H1 (cell line): ENCODE data around the gene BNC2. TPM values are rescaled to one million over a fixed set of nuclear protein-coding genes. Genes with fewer than 3 reads are reported as not detected.

Experiments
- EGR1 ChIP-seq: IDR thresholded peaks from 2 replicates; pipeline ENCODE4 v1.6.1; 2011; ENCODE audit warnings: low read depth, low read length, borderline replicate concordance
- KDM5A ChIP-seq: fragments of 200-600 bp; IDR thresholded peaks from 2 replicates; pipeline ENCODE4 v1.7.1; 2012; ENCODE audit warnings: mild to moderate bottlenecking, low read length, inconsistent platforms, mixed read lengths
- NRF1 ChIP-seq: IDR thresholded peaks from 2 replicates; pipeline ENCODE4 v1.6.1; 2011; ENCODE audit warnings: mild to moderate bottlenecking, low read depth, low read length, improper control_type of control experiment
- RXRA ChIP-seq: IDR thresholded peaks from 2 replicates; pipeline ENCODE4 v1.6.1; 2011; ENCODE audit warnings: low read depth, mild to moderate bottlenecking, low read length, moderate library complexity; ENCODE audit not compliant: insufficient read depth
- SIX5 ChIP-seq: IDR thresholded peaks from 2 replicates; pipeline ENCODE4 v1.6.1; 2011; ENCODE audit warnings: mild to moderate bottlenecking, low read depth, low read length
- polyA plus RNA-seq, 7 experiments: library from polyadenylated mRNA; depleted of rRNA in 3 of 7; stranded (reverse) in 5 of 7; unstranded in 2 of 7; fragments of >200 nt in 5 of 7; fragments of 200-250 nt in 2 of 7; gene quantifications; 1 replicate in 5 of 7; 2 replicates in 1 of 7; 4 replicates in 1 of 7; pipeline versions ENCODE4 v1.2.1 to v1.2.3, GENCODE V29; 2011 to 2013; ENCODE audit warnings: missing spikeins in 2 of 7, mixed read lengths in 2 of 7
- total RNA-seq: library from RNA; stranded (reverse); fragmentation: NEBNext Ultra II Directional; extraction: Animal tissue kit (Norgen Biotek cat#: 25700); gene quantifications from 2 replicates; pipeline ENCODE4 v1.2.1, GENCODE V29; 2021
- TF ChIP-seq, protein P1 (sequence below): IDR thresholded peaks from 2 replicates; pipeline ENCODE4 v1.6.1; 2012; ENCODE audit warnings: inconsistent platforms

The BNC2 gene
- total and polyA plus RNA-seq, 2 of the 8 experiments (the other 6 are each of a cell fraction or from before 2014, with no cell fraction given): 16.0 to 26.8 TPM

DNA sequence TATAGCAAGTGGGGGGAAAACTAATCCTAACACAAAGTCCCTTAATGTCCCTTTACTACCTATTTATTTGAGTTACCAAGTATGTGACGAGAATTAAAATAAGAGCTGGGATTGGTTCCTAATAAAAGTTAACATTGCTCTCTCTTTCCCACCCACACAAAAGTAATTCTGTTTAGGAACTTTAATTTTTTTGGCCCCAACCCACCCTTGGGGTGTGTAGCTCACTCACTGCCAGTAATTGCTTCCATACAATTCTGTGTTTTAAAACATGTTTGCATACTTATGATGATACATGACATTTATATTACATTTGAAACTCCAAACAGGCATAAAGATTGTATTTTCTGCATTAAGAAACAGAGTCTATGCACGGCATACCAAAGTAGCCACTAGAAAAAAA, 106.5 kb downstream of the BNC2 start (continued):
- no peak for TF ChIP-seq NRF1
- TF ChIP-seq KDM5A: no peak
- TF ChIP-seq EGR1: no peak
- no peak for TF ChIP-seq RXRA
- TF ChIP-seq, protein P1, sequence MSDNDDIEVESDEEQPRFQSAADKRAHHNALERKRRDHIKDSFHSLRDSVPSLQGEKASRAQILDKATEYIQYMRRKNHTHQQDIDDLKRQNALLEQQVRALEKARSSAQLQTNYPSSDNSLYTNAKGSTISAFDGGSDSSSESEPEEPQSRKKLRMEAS: no peak
- TF ChIP-seq SIX5: no peak
